K562 (cell line): ENCODE data around the gene ABCC5. TPM values are rescaled to one million over a fixed set of nuclear protein-coding genes. Genes with fewer than 3 reads are reported as not detected.
A peak's percentile ranks its signal among the peaks of the same experiment; 100 is the strongest.

Source experiments
- ATAC-seq: fragments of 200-7000 bp; cut with Tn5 transposase; 3 replicates; pipeline ENCODE4 v1.9.1; 2020; ENCODE audit warnings: moderate library complexity
- BruUV-seq: library from RNA; stranded (reverse); fragments of 400-500 nt; replicated peaks from 2 replicates; lab custom pipeline; 2021; lab: Mats Ljungman, UMichigan
- CTCF ChIA-PET: fragments of 300-600 bp; formaldehyde crosslinking; extraction: SDS; loops from one replicate; lab custom pipeline; 2021; ENCODE audit warnings: low intra/inter-chr PET ratio; lab: Yijun Ruan, JAX
- POLR2A ChIA-PET: fragments of 300-600, 350-650 bp; sonication (Branson Sonifier 250); formaldehyde crosslinking; extraction: SDS; loops from one replicate; lab custom pipeline; 2021; ENCODE audit warnings: antibody characterized with exemption, inconsistent platforms; lab: Yijun Ruan, JAX
- DNase-seq, 4 experiments: peaks; one replicate each; pipeline versions ENCODE4 v3.0.0 to v3.0.0-alpha.2; 2011 to 2018; ENCODE audit warnings: low spot score in 3 of 4, mixed read lengths in 3 of 4; ENCODE audit errors: extremely low read depth in 1 of 4
- FAIRE-seq: peaks from 2 replicates; lab custom pipeline; 2011; peaks lifted over from hg19 to GRCh38; lab: Jason Lieb, UNC
- H2AFZ ChIP-seq: 2 replicates; pipeline ENCODE4 v1.6.0; 2011; ENCODE audit warnings: low read depth, low read length, control low read depth, inconsistent platforms
- H3K27ac ChIP-seq: fragments of 200-600 bp; 3 replicates; pipeline ENCODE4 v1.8.0; 2011; ENCODE audit warnings: low read depth, mild to moderate bottlenecking, control low read depth, inconsistent platforms, low read length, moderate library complexity, mixed read lengths; ENCODE audit errors: extremely low read depth
- H3K27me3 ChIP-seq, 2 experiments: fragments of 300-600 bp in 1 of 2; 2 replicates in 1 of 2; 3 replicates in 1 of 2; pipeline versions ENCODE4 v1.6.0 to v1.8.0; 2011; ENCODE audit warnings: inconsistent platforms in 2 of 2, low read length in 2 of 2, mild to moderate bottlenecking in 1 of 2, mixed read lengths in 1 of 2, moderate library complexity in 1 of 2; ENCODE audit not compliant: control insufficient read depth in 2 of 2, insufficient read depth in 2 of 2
- H3K36me3 ChIP-seq: fragments of 300-600 bp; 3 replicates; pipeline ENCODE4 v1.8.0; 2011; ENCODE audit warnings: mild to moderate bottlenecking, low read length, inconsistent platforms; ENCODE audit not compliant: control insufficient read depth, insufficient read depth
- H3K4me1 ChIP-seq, 2 experiments: fragments of 200-600 bp in 1 of 2; replicated peaks in 1 of 2; 2 replicates in 1 of 2; 3 replicates in 1 of 2; pipeline versions ENCODE4 v1.5.1 to v1.8.0; 2011; ENCODE audit warnings: inconsistent platforms in 2 of 2, low read length in 2 of 2, mild to moderate bottlenecking in 1 of 2, mixed read lengths in 1 of 2, moderate library complexity in 1 of 2; ENCODE audit not compliant: control insufficient read depth in 2 of 2, insufficient read depth in 2 of 2
- H3K4me2 ChIP-seq: 2 replicates; pipeline ENCODE4 v1.6.1; 2011; ENCODE audit warnings: low read length, control low read depth, inconsistent platforms, mixed read lengths; ENCODE audit not compliant: insufficient read depth
- H3K4me3 ChIP-seq: fragments of 200-600 bp; sonication (generic), shearing (Covaris generic); 2 replicates; pipeline ENCODE4 v1.5.1; 2016; ENCODE audit warnings: control low read depth, inconsistent platforms
- H3K79me2 ChIP-seq: fragments of 200-600 bp; 3 replicates; pipeline ENCODE4 v1.8.0; 2011; ENCODE audit warnings: low read length, inconsistent platforms; ENCODE audit not compliant: control insufficient read depth, insufficient read depth
- H3K9ac ChIP-seq, 2 experiments: 2 replicates each; pipeline versions ENCODE4 v1.6.0 to v1.6.1; 2011; ENCODE audit warnings: low read depth in 2 of 2, low read length in 2 of 2, control low read depth in 1 of 2, inconsistent platforms in 1 of 2, mild to moderate bottlenecking in 1 of 2, mixed read lengths in 1 of 2; ENCODE audit not compliant: insufficient read depth in 1 of 2
- H3K9me1 ChIP-seq: one replicate; pipeline ENCODE4 v1.6.0; 2011; ENCODE audit warnings: inconsistent platforms, mild to moderate bottlenecking, low read length, moderate library complexity; ENCODE audit not compliant: control insufficient read depth, insufficient read depth
- H3K9me3 ChIP-seq: replicated peaks from 2 replicates; pipeline ENCODE4 v1.5.1; 2011; ENCODE audit warnings: low read depth, low read length, inconsistent platforms; ENCODE audit not compliant: control insufficient read depth, insufficient read depth
- H4K20me1 ChIP-seq: replicated peaks from 2 replicates; pipeline ENCODE4 v1.6.1; 2011; ENCODE audit warnings: low read length, inconsistent platforms, mixed read lengths; ENCODE audit not compliant: control insufficient read depth, insufficient read depth
- ARID1B ChIP-seq: fragments of 450-650 bp; IDR thresholded peaks from 2 replicates; pipeline ENCODE4 v1.6.1; 2016; ENCODE audit warnings: antibody characterized with exemption, mild to moderate bottlenecking, inconsistent platforms
- CCNT2 ChIP-seq: IDR thresholded peaks from 2 replicates; pipeline ENCODE4 v1.6.1; 2011; ENCODE audit warnings: borderline replicate concordance, low read depth, mild to moderate bottlenecking, moderate library complexity, mixed read lengths, low read length; ENCODE audit not compliant: insufficient read length; ENCODE audit errors: extremely low read depth
- CHD4 ChIP-seq: fragments of 200-600 bp; sonication (generic); IDR thresholded peaks from 3 replicates; pipeline ENCODE4 v1.6.1; 2012; ENCODE audit warnings: low read depth, mild to moderate bottlenecking, mixed read lengths, low read length, inconsistent platforms; ENCODE audit not compliant: insufficient read depth, insufficient replicate concordance, poor library complexity, severe bottlenecking
- EP300 ChIP-seq: IDR thresholded peaks from 2 replicates; pipeline ENCODE4 v1.6.1; 2012; ENCODE audit warnings: low read length, improper control_type of control experiment
- EP400 ChIP-seq: fragments of 450-650 bp; IDR thresholded peaks from 2 replicates; pipeline ENCODE4 v1.6.1; 2017; ENCODE audit warnings: antibody characterized with exemption, mild to moderate bottlenecking, moderate library complexity
- HCFC1 ChIP-seq: IDR thresholded peaks from 2 replicates; pipeline ENCODE4 v1.6.1; 2012; ENCODE audit warnings: low read depth, low read length, improper control_type of control experiment
- HDAC1 ChIP-seq, 2 experiments: fragments of 450-650 bp; IDR thresholded peaks; 2 replicates each; pipeline ENCODE4 v1.6.1; 2016 to 2017; ENCODE audit warnings: inconsistent platforms in 1 of 2, mild to moderate bottlenecking in 1 of 2, moderate library complexity in 1 of 2
- MECOM ChIP-seq: fragments of 250-450 bp; sonication (Bioruptor Pico); IDR thresholded peaks from 2 replicates; pipeline ENCODE4 v1.8.0; 2022; ENCODE audit warnings: inconsistent platforms
- MXI1 ChIP-seq: IDR thresholded peaks from 2 replicates; pipeline ENCODE4 v1.6.1; 2011; ENCODE audit warnings: low read depth, mild to moderate bottlenecking, improper control_type of control experiment, low read length
- RCOR1 ChIP-seq, 2 experiments: IDR thresholded peaks; 2 replicates each; pipeline ENCODE4 v1.6.1; 2012; ENCODE audit warnings: low read depth in 2 of 2, low read length in 2 of 2, borderline replicate concordance in 1 of 2, improper control_type of control experiment in 1 of 2
- SRSF7 ChIP-seq: fragments of 200-400 bp; formaldehyde crosslinking; optimal IDR thresholded peaks from 2 replicates; pipeline ENCODE3; 2017; ENCODE audit warnings: mild to moderate bottlenecking, low read depth, low read length
- STAT5A ChIP-seq: IDR thresholded peaks from 2 replicates; pipeline ENCODE4 v1.6.1; 2012; ENCODE audit warnings: low read length, inconsistent platforms, borderline replicate concordance
- TCF3 ChIP-seq: sonication (generic); formaldehyde crosslinking; IDR thresholded peaks from 2 replicates; pipeline ENCODE4 v1.4.0; 2020; ENCODE audit warnings: mild to moderate bottlenecking, missing genetic modification reagents
- WGBS: fragments of 100-300 bp; shearing (Covaris generic); methylation state at CpG from one replicate; pipeline ENCODE4 v1.1.6; 2016; ENCODE audit warnings: low coverage, mixed read lengths; ENCODE audit not compliant: insufficient coverage; ENCODE audit errors: missing lambda C conversion rate; 5-methylcytosine and 5-hydroxymethylcytosine counted together
- in situ Hi-C: fragments of 300-500 bp; cut with MboI; formaldehyde crosslinking; loops from 4 replicates; pipeline ENCODE4 v1.15.0; 2018; ENCODE audit warnings: inconsistent platforms, mixed read lengths
- intact Hi-C: fragments of 100-400 bp; cut with micrococcal nuclease; formaldehyde crosslinking; loops from 2 replicates; pipeline ENCODE4 v1.14.2; 2022
- polyA plus RNA-seq, 8 experiments: library from polyadenylated mRNA; depleted of rRNA in 4 of 8; stranded (reverse) in 5 of 8; unstranded in 3 of 8; fragments of >200 nt; fragmentation: Nextera tagmentation in 2 of 8; fragmentation: Illumina TruSeq in 1 of 8; extraction: Ambion mirVana in 2 of 8; extraction: Trizol in 1 of 8; gene quantifications; 2 replicates each; pipeline versions ENCODE4 v1.2.1 to v1.2.3, GENCODE V29; 2011 to 2014; ENCODE audit warnings: inconsistent platforms in 1 of 8, missing spikeins in 1 of 8
- total RNA-seq, 7 experiments: library from RNA; depleted of rRNA in 6 of 7; stranded (reverse); fragments of >200 nt in 6 of 7; fragmentation: Illumina TruSeq in 2 of 7; extraction: Trizol in 2 of 7; gene quantifications; 2 replicates each; pipeline versions ENCODE4 v1.2.1 to v1.2.3, GENCODE V29; 2011 to 2021; ENCODE audit warnings: low replicate concordance in 1 of 7
- TF ChIP-seq, protein P1 (sequence below): fragments of 450-650 bp; IDR thresholded peaks from 2 replicates; pipeline ENCODE4 v1.6.1; 2016; ENCODE audit warnings: antibody characterized with exemption
- TF ChIP-seq, protein P2 (sequence below): fragments of 450-650 bp; IDR thresholded peaks from 2 replicates; pipeline ENCODE4 v1.6.1; 2016; ENCODE audit warnings: mild to moderate bottlenecking
- TF ChIP-seq, protein P3 (sequence below): sonication (generic); formaldehyde crosslinking; IDR thresholded peaks from 2 replicates; pipeline ENCODE4 v1.8.1; 2023; ENCODE audit warnings: mild to moderate bottlenecking, missing genetic modification reagents

ABCC5 gene
- total and polyA plus RNA-seq, 9 of the 15 experiments (the other 6 are each of a cell fraction or from before 2014, with no cell fraction given): 22.0 to 53.0 (median 41.9) TPM

- Histone ChIP-seq H3K4me1 (peaks cover 17 to 21% of the 10 kb centered on the region in 2 experiments; a peak in 4 of 5 replicates), H3K79me2 (peaks cover 56% of the 10 kb centered on the region), H3K4me3 (peak overlapping the region; percentile 89), H3K9ac (peak overlapping the region; percentile 53 to 77; a peak in 3 of 4 replicates), H2AFZ (peak overlapping the region; percentile 96), H3K36me3 (peaks cover 31% of the 10 kb centered on the region), H3K9me3 (no peaks in the 10 kb centered on the region), H3K27ac (peak overlapping the region; percentile 90), H4K20me1 (no peaks in the 10 kb centered on the region), H3K4me2 (peak overlapping the region; percentile 89), H3K27me3 (no peaks in the 10 kb centered on the region), H3K9me1 (no peaks in the 10 kb centered on the region)
- ATAC-seq (peak; percentile 2), FAIRE-seq (no peak), DNase-seq (peak in 2 of 4 experiments; percentile 22 to 60)
- in situ Hi-C loops: loop anchor here (10.0 kb wide), 1 partner anchor 229 kb away; the partner anchor contains the start of genes ALG3 and EEF1AKMT4
- ChIA-PET POLR2A (interaction anchor here (0.7 to 2.7 kb wide), 7 partner anchors 9 to 119 kb away, joined by 3 to 15 read pairs (median 4); partner anchors contain the start of genes EIF2B5 and HTR3D), CTCF (interaction anchor here (0.7 to 1.3 kb wide), 3 partner anchors 108 to 121 kb away, joined by 3 to 6 read pairs (median 4); no protein-coding TSS in a partner anchor)
- no TSS peak for BruUV-seq
- WGBS: 0% methylated on average over 5 of the region's 5 CpGs
- intact Hi-C loops: loop anchor here (2.0 to 5.0 kb wide), 2 partner anchors 39 to 231 kb away; partner anchors contain the start of genes ALG3 and EEF1AKMT4
- TF ChIP-seq HCFC1 (no peak), EP300 (peak; percentile 37; the same call in 1 of the 2 replicates), ARID1B (peak; percentile 52; the same call in 1 of the 2 replicates), RCOR1 (IDR thresholded peaks at IDR 0.05; ENCODE audit: borderline replicate concordance in 1 of 2, low read depth in 2 of 2, low read length in 2 of 2) (no peak), MXI1 (peak; percentile 43; the same call in 1 of the 2 replicates), HDAC1 (IDR thresholded peaks at IDR 0.05) (peak in 1 of 2 experiments; percentile 12; a peak in 1 of 4 replicates), SRSF7 (no peak), EP400 (peak; percentile 34; the same call in 1 of the 2 replicates), TCF3 (CRISPR knock-in tag) (peak; percentile 42; the same call in 1 of the 2 replicates), CCNT2 (peak; percentile 13), CHD4 (peak; percentile 60), STAT5A (peak; percentile 46; the same call in 1 of the 2 replicates), MECOM (CRISPR knock-in tag) (0 out of 2 replicates have a peak, but pooled peaks have one; percentile 61)
- TF ChIP-seq, protein P1, sequence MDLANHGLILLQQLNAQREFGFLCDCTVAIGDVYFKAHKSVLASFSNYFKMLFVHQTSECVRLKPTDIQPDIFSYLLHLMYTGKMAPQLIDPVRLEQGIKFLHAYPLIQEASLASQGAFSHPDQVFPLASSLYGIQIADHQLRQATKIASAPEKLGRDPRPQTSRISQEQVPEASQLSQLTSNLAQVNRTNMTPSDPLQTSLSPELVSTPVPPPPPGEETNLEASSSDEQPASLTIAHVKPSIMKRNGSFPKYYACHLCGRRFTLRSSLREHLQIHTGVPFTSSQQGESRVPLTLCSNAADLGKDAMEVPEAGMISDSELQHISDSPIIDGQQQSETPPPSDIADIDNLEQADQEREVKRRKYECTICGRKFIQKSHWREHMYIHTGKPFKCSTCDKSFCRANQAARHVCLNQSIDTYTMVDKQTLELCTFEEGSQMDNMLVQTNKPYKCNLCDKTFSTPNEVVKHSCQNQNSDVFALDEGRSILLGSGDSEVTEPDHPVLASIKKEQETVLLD: peak; percentile 57; the same call in 1 of the 2 replicates
- TF ChIP-seq, protein P2, sequence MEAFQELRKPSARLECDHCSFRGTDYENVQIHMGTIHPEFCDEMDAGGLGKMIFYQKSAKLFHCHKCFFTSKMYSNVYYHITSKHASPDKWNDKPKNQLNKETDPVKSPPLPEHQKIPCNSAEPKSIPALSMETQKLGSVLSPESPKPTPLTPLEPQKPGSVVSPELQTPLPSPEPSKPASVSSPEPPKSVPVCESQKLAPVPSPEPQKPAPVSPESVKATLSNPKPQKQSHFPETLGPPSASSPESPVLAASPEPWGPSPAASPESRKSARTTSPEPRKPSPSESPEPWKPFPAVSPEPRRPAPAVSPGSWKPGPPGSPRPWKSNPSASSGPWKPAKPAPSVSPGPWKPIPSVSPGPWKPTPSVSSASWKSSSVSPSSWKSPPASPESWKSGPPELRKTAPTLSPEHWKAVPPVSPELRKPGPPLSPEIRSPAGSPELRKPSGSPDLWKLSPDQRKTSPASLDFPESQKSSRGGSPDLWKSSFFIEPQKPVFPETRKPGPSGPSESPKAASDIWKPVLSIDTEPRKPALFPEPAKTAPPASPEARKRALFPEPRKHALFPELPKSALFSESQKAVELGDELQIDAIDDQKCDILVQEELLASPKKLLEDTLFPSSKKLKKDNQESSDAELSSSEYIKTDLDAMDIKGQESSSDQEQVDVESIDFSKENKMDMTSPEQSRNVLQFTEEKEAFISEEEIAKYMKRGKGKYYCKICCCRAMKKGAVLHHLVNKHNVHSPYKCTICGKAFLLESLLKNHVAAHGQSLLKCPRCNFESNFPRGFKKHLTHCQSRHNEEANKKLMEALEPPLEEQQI: 0 out of 2 replicates have a peak, but pooled peaks have one; percentile 30
- TF ChIP-seq, protein P3, sequence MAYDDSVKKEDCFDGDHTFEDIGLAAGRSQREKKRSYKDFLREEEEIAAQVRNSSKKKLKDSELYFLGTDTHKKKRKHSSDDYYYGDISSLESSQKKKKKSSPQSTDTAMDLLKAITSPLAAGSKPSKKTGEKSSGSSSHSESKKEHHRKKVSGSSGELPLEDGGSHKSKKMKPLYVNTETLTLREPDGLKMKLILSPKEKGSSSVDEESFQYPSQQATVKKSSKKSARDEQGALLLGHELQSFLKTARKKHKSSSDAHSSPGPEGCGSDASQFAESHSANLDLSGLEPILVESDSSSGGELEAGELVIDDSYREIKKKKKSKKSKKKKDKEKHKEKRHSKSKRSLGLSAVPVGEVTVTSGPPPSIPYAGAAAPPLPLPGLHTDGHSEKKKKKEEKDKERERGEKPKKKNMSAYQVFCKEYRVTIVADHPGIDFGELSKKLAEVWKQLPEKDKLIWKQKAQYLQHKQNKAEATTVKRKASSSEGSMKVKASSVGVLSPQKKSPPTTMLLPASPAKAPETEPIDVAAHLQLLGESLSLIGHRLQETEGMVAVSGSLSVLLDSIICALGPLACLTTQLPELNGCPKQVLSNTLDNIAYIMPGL (CRISPR knock-in tag): no peak
Measured at GRCh38 chr3:184016169-184016570, 1.5 kb downstream of the ABCC5 start.
